Hepatocyte (in vitro differentiated cells): Measurements from ENCODE around the gene GRIK1. TPM values are rescaled to one million over a fixed set of nuclear protein-coding genes. Genes with fewer than 3 reads are reported as not detected.

ENCODE experiments used
- DNase-seq: peaks from one replicate; pipeline ENCODE4 v3.0.0-alpha.2; 2016; ENCODE audit warnings: low spot score
- H2AFZ ChIP-seq: fragments of 200-600 bp; sonication (generic); 2 replicates; pipeline ENCODE4 v1.6.0; 2016; ENCODE audit warnings: antibody characterized with exemption, mild to moderate bottlenecking
- H3K27ac ChIP-seq: fragments of 200-600 bp; sonication (generic); 2 replicates; pipeline ENCODE4 v1.5.1; 2016; ENCODE audit warnings: mild to moderate bottlenecking
- H3K27me3 ChIP-seq: fragments of 200-600 bp; sonication (generic); 2 replicates; pipeline ENCODE4 v1.6.1; 2016
- H3K36me3 ChIP-seq: fragments of 200-600 bp; sonication (generic); replicated peaks from 2 replicates; pipeline ENCODE4 v1.5.1; 2016; ENCODE audit warnings: low read depth; ENCODE audit not compliant: insufficient read depth
- H3K4me1 ChIP-seq: fragments of 200-600 bp; sonication (generic); 2 replicates; pipeline ENCODE4 v1.5.1; 2016; ENCODE audit warnings: mild to moderate bottlenecking, moderate library complexity; ENCODE audit not compliant: insufficient read depth
- H3K4me2 ChIP-seq: fragments of 200-600 bp; sonication (generic); 2 replicates; pipeline ENCODE4 v1.6.0; 2016
- H3K4me3 ChIP-seq: fragments of 200-600 bp; sonication (generic); 2 replicates; pipeline ENCODE4 v1.5.1; 2016; ENCODE audit warnings: mild to moderate bottlenecking
- H3K79me2 ChIP-seq: fragments of 200-600 bp; sonication (generic); 2 replicates; pipeline ENCODE4 v1.6.0; 2017; ENCODE audit warnings: mild to moderate bottlenecking
- H3K9me2 ChIP-seq: fragments of 200-600 bp; sonication (generic); replicated peaks from 2 replicates; pipeline ENCODE4 v1.6.0; 2017; ENCODE audit warnings: mild to moderate bottlenecking; ENCODE audit not compliant: insufficient read depth
- H3K9me3 ChIP-seq: fragments of 200-600 bp; sonication (generic); 2 replicates; pipeline ENCODE4 v1.5.1; 2016; ENCODE audit warnings: low read depth, mild to moderate bottlenecking
- H4K20me1 ChIP-seq: fragments of 200-600 bp; sonication (generic); 2 replicates; pipeline ENCODE4 v1.6.0; 2016; ENCODE audit warnings: mild to moderate bottlenecking; ENCODE audit not compliant: insufficient read depth, poor library complexity, severe bottlenecking
- CTCF ChIP-seq: fragments of 200-600 bp; sonication (generic); IDR thresholded peaks from 2 replicates; pipeline ENCODE4 v1.5.1; 2016; ENCODE audit warnings: antibody characterized with exemption, mild to moderate bottlenecking; ENCODE audit not compliant: poor library complexity
- EZH2 ChIP-seq: fragments of 200-600 bp; sonication (generic); IDR thresholded peaks from 2 replicates; pipeline ENCODE4 v1.6.1; 2016; ENCODE audit warnings: antibody characterized with exemption, mild to moderate bottlenecking, borderline replicate concordance
- EZH2phosphoT487 ChIP-seq: fragments of 200-600 bp; sonication (generic); IDR thresholded peaks from one replicate; pipeline ENCODE4 v1.6.1; 2018; ENCODE audit warnings: antibody characterized with exemption, mild to moderate bottlenecking, low read depth, moderate library complexity; ENCODE audit not compliant: unreplicated experiment, severe bottlenecking
- WGBS: methylation state at CpG from one replicate; pipeline ENCODE4 v1.1.6; 2016; ENCODE audit warnings: low lambda C conversion rate; ENCODE audit errors: missing lambda C conversion rate; 5-methylcytosine and 5-hydroxymethylcytosine counted together
- polyA plus RNA-seq: library from polyadenylated mRNA; unstranded; fragments of >200 nt; fragmentation: Nextera tagmentation; extraction: Ambion mirVana; gene quantifications from 2 replicates; pipeline ENCODE4 v1.2.1, GENCODE V29; 2016
- total RNA-seq: library from RNA; depleted of rRNA; stranded (reverse); fragments of >200 nt; gene quantifications from 2 replicates; pipeline ENCODE4 v1.2.3, GENCODE V29; 2014

GRIK1 gene
- total and polyA plus RNA-seq, 2 experiments from 2014 or later: 0.77 to 2.3 TPM

GRCh38 chr21:29674343-29674742 is 265.5 kb downstream of the GRIK1 start:
- Histone ChIP-seq H3K4me1 (no peaks in the 10 kb centered on the region), H3K36me3 (no peaks in the 10 kb centered on the region), H3K4me3 (no peak overlapping the region), H3K9me2 (no peaks in the 10 kb centered on the region), H3K27me3 (no peaks in the 10 kb centered on the region), H3K79me2 (no peaks in the 10 kb centered on the region), H4K20me1 (no peaks in the 10 kb centered on the region), H3K27ac (no peak overlapping the region), H2AFZ (no peak overlapping the region), H3K4me2 (no peak overlapping the region), H3K9me3 (no peaks in the 10 kb centered on the region)
- DNase-seq: no peak
- TF ChIP-seq EZH2phosphoT487 (no peak), CTCF (no peak), EZH2 (no peak)
- WGBS: 74% methylated on average over 3 of the region's 3 CpGs

- no peak for DNase-seq
Measured at GRCh38 chr21:29673096-29673610, 266.6 kb downstream of the GRIK1 start.

GRCh38 chr21:29671728-29672127 is 268.1 kb downstream of the GRIK1 start:
- H3K4me1 ChIP-seq: no peaks in the 10 kb centered on the region
- no peaks in the 10 kb centered on the region for H3K9me3 ChIP-seq
- H3K27me3 ChIP-seq: no peaks in the 10 kb centered on the region
- H3K4me2 ChIP-seq: no peak overlapping the region
- H3K4me3 ChIP-seq: no peak overlapping the region
- 80% methylated on average over 4 of the region's 4 CpGs for WGBS
- no peaks in the 10 kb centered on the region for H3K36me3 ChIP-seq
- no peaks in the 10 kb centered on the region for H4K20me1 ChIP-seq
- no peak overlapping the region for H2AFZ ChIP-seq
- TF ChIP-seq EZH2 (no peak), CTCF (no peak), EZH2phosphoT487 (no peak)
- H3K9me2 ChIP-seq: no peaks in the 10 kb centered on the region
- DNase-seq: no peak
- no peak overlapping the region for H3K27ac ChIP-seq
- H3K79me2 ChIP-seq: no peaks in the 10 kb centered on the region

More at GRCh38 chr21:29673096-29673610, 266.6 kb downstream of the GRIK1 start:
- Histone ChIP-seq H3K4me1 (no peaks in the 10 kb centered on the region), H3K9me2 (no peaks in the 10 kb centered on the region), H3K9me3 (no peaks in the 10 kb centered on the region), H3K36me3 (no peaks in the 10 kb centered on the region), H3K27ac (no peak overlapping the region), H3K4me3 (no peak overlapping the region), H2AFZ (no peak overlapping the region), H3K27me3 (no peaks in the 10 kb centered on the region), H4K20me1 (no peaks in the 10 kb centered on the region), H3K4me2 (no peak overlapping the region), H3K79me2 (no peaks in the 10 kb centered on the region)
- WGBS: 80% methylated on average over 6 of the region's 6 CpGs
- TF ChIP-seq EZH2phosphoT487: no peak
- TF ChIP-seq CTCF: no peak
- TF ChIP-seq EZH2: no peak

- no peaks in the 10 kb centered on the region for H3K9me2 ChIP-seq
- no peaks in the 10 kb centered on the region for H4K20me1 ChIP-seq
- no peak overlapping the region for H3K4me3 ChIP-seq
- H3K4me1 ChIP-seq: no peaks in the 10 kb centered on the region
- H3K79me2 ChIP-seq: no peaks in the 10 kb centered on the region
- no peak overlapping the region for H3K4me2 ChIP-seq
- H3K36me3 ChIP-seq: no peaks in the 10 kb centered on the region
- no peaks in the 10 kb centered on the region for H3K9me3 ChIP-seq
- 69% methylated on average over 2 of the region's 2 CpGs for WGBS
- no peak overlapping the region for H3K27ac ChIP-seq
- no peak for DNase-seq
- TF ChIP-seq EZH2phosphoT487: no peak
- TF ChIP-seq CTCF: no peak
- no peak for TF ChIP-seq EZH2
- H2AFZ ChIP-seq: no peak overlapping the region
- H3K27me3 ChIP-seq: no peaks in the 10 kb centered on the region
Measured at GRCh38 chr21:29670228-29670627, 269.6 kb downstream of the GRIK1 start.
